Fibroblast of lung (primary cell): ENCODE measurements around the gene FOXL1.

Source experiments
- CTCF ChIP-seq, 2 donors: IDR thresholded peaks in 1 of 2; conservative IDR thresholded peaks in 1 of 2; 1 replicate in 1 of 2; 2 replicates in 1 of 2; pipeline ENCODE4 v1.5.1; 2011 to 2012; ENCODE audit warnings: low read length in 2 of 2, control low read depth in 1 of 2, inconsistent platforms in 1 of 2, low read depth in 1 of 2, mild to moderate bottlenecking in 1 of 2
- EZH2 ChIP-seq: IDR thresholded peaks from 2 replicates; pipeline ENCODE4 v1.5.1; 2012; ENCODE audit warnings: low read length, control low read depth, mild to moderate bottlenecking; ENCODE audit errors: missing control alignments

- TF ChIP-seq CTCF (conservative IDR thresholded peaks at IDR 0.05 in 1 of 2, IDR thresholded peaks at IDR 0.05 in 1 of 2; ENCODE audit: low read depth in 1 of 2, low read length in 2 of 2) (no peak), EZH2 (no peak)
Observed at GRCh38 chr16:86565644-86566511, 12.5 kb upstream of the FOXL1 start.
